ENCODE measurements around the gene GPR65.

GPR65 gene

GRCh38 chr14:87998482-87998881, 6.5 kb upstream of the GPR65 start:
- no peaks in the 10 kb centered on the region for H3K27me3 ChIP-seq (ENCODE audit: insufficient read depth, low read length, poor library complexity)

GRCh38 chr14:87999277-87999676, 5.7 kb upstream of the GPR65 start:
- no peak overlapping the region for H3K27ac ChIP-seq (ENCODE audit: low read depth, low read length)
- H3K27me3 ChIP-seq (ENCODE audit: insufficient read depth, low read length, poor library complexity): no peaks in the 10 kb centered on the region
- H3K36me3 ChIP-seq (ENCODE audit: control insufficient read depth, insufficient read depth, low read length): no peaks in the 10 kb centered on the region
- no peak overlapping the region for H3K56ac ChIP-seq (ENCODE audit: low read length)
- H2BK15ac ChIP-seq (replicated peaks; ENCODE audit: low read depth): no peak overlapping the region
- no peak overlapping the region for H2BK5ac ChIP-seq (ENCODE audit: low read length)
- H3K79me2 ChIP-seq (ENCODE audit: control insufficient read depth, insufficient read depth, low read length): no peaks in the 10 kb centered on the region
- H4K8ac ChIP-seq (ENCODE audit: low read depth, low read length): no peak overlapping the region
- no peak overlapping the region for H3K18ac ChIP-seq (ENCODE audit: low read length)
- H3K23ac ChIP-seq (ENCODE audit: low read length): no peak overlapping the region
- DNase-seq: no peak
- H3K4me1 ChIP-seq (ENCODE audit: control insufficient read depth, low read depth, low read length): no peaks in the 10 kb centered on the region
- H2BK120ac ChIP-seq (ENCODE audit: low read depth, low read length): no peak overlapping the region
- H3K4me3 ChIP-seq (ENCODE audit: low read length): no peak overlapping the region
- no CpG with 5 or more reads among the region's 2 CpGs for WGBS (ENCODE audit: extremely low coverage, insufficient coverage, low lambda C conversion rate)
- no peaks in the 10 kb centered on the region for H3K79me1 ChIP-seq (ENCODE audit: low read length)
- H3K4me2 ChIP-seq (ENCODE audit: low read length): no peak overlapping the region
- no peak overlapping the region for H2AK5ac ChIP-seq (ENCODE audit: low read length)
- no peak overlapping the region for H4K5ac ChIP-seq (ENCODE audit: low read length)
- no peak overlapping the region for H3K9ac ChIP-seq (ENCODE audit: low read length)
- no peak overlapping the region for H3K4ac ChIP-seq (ENCODE audit: low read depth, low read length)

More at GRCh38 chr14:87998482-87998881, 6.5 kb upstream of the GPR65 start:
- Histone ChIP-seq H3K9ac (ENCODE audit: low read length) (no peak overlapping the region), H3K4me3 (ENCODE audit: low read length) (no peak overlapping the region), H3K79me1 (ENCODE audit: low read length) (no peaks in the 10 kb centered on the region), H3K36me3 (ENCODE audit: control insufficient read depth, insufficient read depth, low read length) (no peaks in the 10 kb centered on the region), H3K18ac (ENCODE audit: low read length) (no peak overlapping the region), H2AK5ac (ENCODE audit: low read length) (no peak overlapping the region), H2BK5ac (ENCODE audit: low read length) (no peak overlapping the region), H4K5ac (ENCODE audit: low read length) (no peak overlapping the region), H3K4me1 (ENCODE audit: control insufficient read depth, low read depth, low read length) (no peaks in the 10 kb centered on the region), H3K23ac (ENCODE audit: low read length) (no peak overlapping the region), H4K8ac (ENCODE audit: low read depth, low read length) (no peak overlapping the region), H2BK15ac (replicated peaks; ENCODE audit: low read depth) (no peak overlapping the region), H3K27ac (ENCODE audit: low read depth, low read length) (no peak overlapping the region), H3K4me2 (ENCODE audit: low read length) (no peak overlapping the region), H3K56ac (ENCODE audit: low read length) (no peak overlapping the region), H3K79me2 (ENCODE audit: control insufficient read depth, insufficient read depth, low read length) (no peaks in the 10 kb centered on the region), H2BK120ac (ENCODE audit: low read depth, low read length) (no peak overlapping the region), H3K4ac (ENCODE audit: low read depth, low read length) (no peak overlapping the region)
- peak; percentile 6 for DNase-seq

GRCh38 chr14:88002421-88003075, 2.4 kb upstream of the GPR65 start:
- H3K4ac ChIP-seq (ENCODE audit: low read depth, low read length): no peak overlapping the region
- DNase-seq: no peak
- H4K5ac ChIP-seq (ENCODE audit: low read length): no peak overlapping the region
- no peak overlapping the region for H2BK5ac ChIP-seq (ENCODE audit: low read length)
- WGBS (ENCODE audit: extremely low coverage, insufficient coverage, low lambda C conversion rate): no CpG with 5 or more reads among the region's 4 CpGs
- H2AK5ac ChIP-seq (ENCODE audit: low read length): no peak overlapping the region
- H3K23ac ChIP-seq (ENCODE audit: low read length): peak overlapping the region; percentile 48
- no peak overlapping the region for H3K27ac ChIP-seq (ENCODE audit: low read depth, low read length)
- H3K4me1 ChIP-seq (ENCODE audit: control insufficient read depth, low read depth, low read length): no peaks in the 10 kb centered on the region
- H3K79me1 ChIP-seq (ENCODE audit: low read length): no peaks in the 10 kb centered on the region
- H4K8ac ChIP-seq (ENCODE audit: low read depth, low read length): no peak overlapping the region
- no peak overlapping the region for H2BK120ac ChIP-seq (ENCODE audit: low read depth, low read length)
- no peak overlapping the region for H3K56ac ChIP-seq (ENCODE audit: low read length)
- no peak overlapping the region for H3K18ac ChIP-seq (ENCODE audit: low read length)
- no peak overlapping the region for H3K4me2 ChIP-seq (ENCODE audit: low read length)
- no peak overlapping the region for H2BK15ac ChIP-seq (replicated peaks; ENCODE audit: low read depth)
- H3K27me3 ChIP-seq (ENCODE audit: insufficient read depth, low read length, poor library complexity): no peaks in the 10 kb centered on the region
- H3K79me2 ChIP-seq (ENCODE audit: control insufficient read depth, insufficient read depth, low read length): no peaks in the 10 kb centered on the region
- H3K9ac ChIP-seq (ENCODE audit: low read length): no peak overlapping the region
- H3K36me3 ChIP-seq (ENCODE audit: control insufficient read depth, insufficient read depth, low read length): no peaks in the 10 kb centered on the region
- no peak overlapping the region for H3K4me3 ChIP-seq (ENCODE audit: low read length)

GRCh38 chr14:88003425-88003824, 1.5 kb upstream of the GPR65 start:
- H2BK5ac ChIP-seq (ENCODE audit: low read length): no peak overlapping the region
- no peaks in the 10 kb centered on the region for H3K36me3 ChIP-seq (ENCODE audit: control insufficient read depth, insufficient read depth, low read length)
- no peaks in the 10 kb centered on the region for H3K79me2 ChIP-seq (ENCODE audit: control insufficient read depth, insufficient read depth, low read length)
- H2AK5ac ChIP-seq (ENCODE audit: low read length): no peak overlapping the region
- H3K4me1 ChIP-seq (ENCODE audit: control insufficient read depth, low read depth, low read length): no peaks in the 10 kb centered on the region
- no peak overlapping the region for H3K18ac ChIP-seq (ENCODE audit: low read length)
- H3K27ac ChIP-seq (ENCODE audit: low read depth, low read length): no peak overlapping the region
- H3K56ac ChIP-seq (ENCODE audit: low read length): no peak overlapping the region
- no peak overlapping the region for H3K23ac ChIP-seq (ENCODE audit: low read length)
- H3K79me1 ChIP-seq (ENCODE audit: low read length): no peaks in the 10 kb centered on the region
- no peak overlapping the region for H2BK15ac ChIP-seq (replicated peaks; ENCODE audit: low read depth)
- H3K4me2 ChIP-seq (ENCODE audit: low read length): no peak overlapping the region
- H4K8ac ChIP-seq (ENCODE audit: low read depth, low read length): no peak overlapping the region
- H2BK120ac ChIP-seq (ENCODE audit: low read depth, low read length): no peak overlapping the region
- H4K5ac ChIP-seq (ENCODE audit: low read length): no peak overlapping the region
- no peak overlapping the region for H3K4ac ChIP-seq (ENCODE audit: low read depth, low read length)
- no CpG with 5 or more reads among the region's 4 CpGs for WGBS (ENCODE audit: extremely low coverage, insufficient coverage, low lambda C conversion rate)
- H3K9ac ChIP-seq (ENCODE audit: low read length): no peak overlapping the region
- no peak overlapping the region for H3K4me3 ChIP-seq (ENCODE audit: low read length)
- DNase-seq: no peak
- H3K27me3 ChIP-seq (ENCODE audit: insufficient read depth, low read length, poor library complexity): no peaks in the 10 kb centered on the region

- Histone ChIP-seq H3K9ac (ENCODE audit: low read length) (no peak overlapping the region), H3K79me2 (ENCODE audit: control insufficient read depth, insufficient read depth, low read length) (no peaks in the 10 kb centered on the region), H3K27ac (ENCODE audit: low read depth, low read length) (no peak overlapping the region), H3K23ac (ENCODE audit: low read length) (no peak overlapping the region), H3K36me3 (ENCODE audit: control insufficient read depth, insufficient read depth, low read length) (no peaks in the 10 kb centered on the region), H3K18ac (ENCODE audit: low read length) (no peak overlapping the region), H3K4me1 (ENCODE audit: control insufficient read depth, low read depth, low read length) (no peaks in the 10 kb centered on the region), H3K4ac (ENCODE audit: low read depth, low read length) (no peak overlapping the region), H2AK5ac (ENCODE audit: low read length) (no peak overlapping the region), H3K4me3 (ENCODE audit: low read length) (no peak overlapping the region), H4K8ac (ENCODE audit: low read depth, low read length) (no peak overlapping the region), H2BK15ac (replicated peaks; ENCODE audit: low read depth) (no peak overlapping the region), H3K79me1 (ENCODE audit: low read length) (no peaks in the 10 kb centered on the region), H4K5ac (ENCODE audit: low read length) (no peak overlapping the region), H3K56ac (ENCODE audit: low read length) (no peak overlapping the region), H3K4me2 (ENCODE audit: low read length) (no peak overlapping the region), H2BK120ac (ENCODE audit: low read depth, low read length) (no peak overlapping the region), H3K27me3 (ENCODE audit: insufficient read depth, low read length, poor library complexity) (no peaks in the 10 kb centered on the region), H2BK5ac (ENCODE audit: low read length) (no peak overlapping the region)
- no CpG with 5 or more reads among the region's 3 CpGs for WGBS (ENCODE audit: extremely low coverage, insufficient coverage, low lambda C conversion rate)
- DNase-seq: no peak
Observed at GRCh38 chr14:88004506-88005036, 364 bp upstream of the GPR65 start.
